Caco-2 (cell line): ENCODE data around the gene HARS1. TPM values are rescaled to one million over a fixed set of nuclear protein-coding genes. Genes with fewer than 3 reads are reported as not detected.

ENCODE experiments used
- BruUV-seq: library from RNA; stranded (reverse); fragments of 400-500 nt; replicated peaks from 2 replicates; lab custom pipeline; 2021; lab: Mats Ljungman, UMichigan
- CTCF ChIA-PET: fragments of 300-600 bp; sonication (Branson Sonifier 250); formaldehyde crosslinking; loops from one replicate; lab custom pipeline; 2022; ENCODE audit warnings: antibody characterized with exemption; lab: Charles Lee
- POLR2A ChIA-PET: fragments of 300-600 bp; sonication (Branson Sonifier 250); formaldehyde crosslinking; loops from one replicate; lab custom pipeline; 2022; ENCODE audit warnings: antibody characterized with exemption; lab: Charles Lee
- DNase-seq, 2 experiments: peaks; one replicate each; pipeline versions ENCODE4 v3.0.0 to v3.0.0-alpha.2; 2020 to 2022
- H3K27me3 ChIP-seq: replicated peaks from 2 replicates; pipeline ENCODE4 v1.6.0; 2011; ENCODE audit warnings: low read length; ENCODE audit not compliant: control insufficient read depth, insufficient read depth
- H3K36me3 ChIP-seq: 2 replicates; pipeline ENCODE4 v1.5.1; 2011; ENCODE audit warnings: low read length; ENCODE audit not compliant: control insufficient read depth, insufficient read depth
- H3K4me1 ChIP-seq: fragments of 250-450 bp; sonication (Bioruptor Pico); 2 replicates; pipeline ENCODE4 v1.5.1; 2020; ENCODE audit warnings: mild to moderate bottlenecking
- H3K4me3 ChIP-seq: 2 replicates; pipeline ENCODE4 v1.5.1; 2011; ENCODE audit warnings: low read depth, mild to moderate bottlenecking, control low read depth, low read length
- H3K9me3 ChIP-seq: fragments of 250-450 bp; sonication (Bioruptor Pico); 2 replicates; pipeline ENCODE4 v1.5.1; 2020; ENCODE audit warnings: mild to moderate bottlenecking, moderate library complexity
- H3K27ac Mint-ChIP-seq: one replicate; pipeline ENCODE4 v1.8.0; 2022; ENCODE audit warnings: mixed read lengths; ENCODE audit not compliant: unreplicated experiment
- H3K27me3 Mint-ChIP-seq: one replicate; pipeline ENCODE4 v1.8.0; 2022; ENCODE audit warnings: mixed read lengths; ENCODE audit not compliant: insufficient read depth, unreplicated experiment
- H3K36me3 Mint-ChIP-seq: one replicate; pipeline ENCODE4 v1.8.0; 2022; ENCODE audit warnings: mild to moderate bottlenecking, mixed read lengths; ENCODE audit not compliant: insufficient read depth, unreplicated experiment
- H3K4me1 Mint-ChIP-seq: one replicate; pipeline ENCODE4 v1.8.0; 2022; ENCODE audit warnings: low read depth, mixed read lengths; ENCODE audit not compliant: unreplicated experiment
- H3K4me3 Mint-ChIP-seq: one replicate; pipeline ENCODE4 v1.8.0; 2022; ENCODE audit warnings: mild to moderate bottlenecking, moderate library complexity, mixed read lengths; ENCODE audit not compliant: unreplicated experiment
- H3K9me3 Mint-ChIP-seq: one replicate; pipeline ENCODE4 v1.8.0; 2022; ENCODE audit warnings: mixed read lengths; ENCODE audit not compliant: unreplicated experiment
- CTCF ChIP-seq, 2 experiments: fragments of 200-600 bp in 1 of 2; IDR thresholded peaks; 1 replicate in 1 of 2; 2 replicates in 1 of 2; pipeline versions ENCODE4 v1.5.1 to v1.8.0; 2011 to 2022; ENCODE audit warnings: antibody characterized with exemption in 1 of 2, control low read depth in 1 of 2, inconsistent platforms in 1 of 2, low read depth in 1 of 2, low read length in 1 of 2, mild to moderate bottlenecking in 1 of 2, moderate library complexity in 1 of 2; ENCODE audit not compliant: insufficient read depth in 1 of 2, severe bottlenecking in 1 of 2, unreplicated experiment in 1 of 2
- intact Hi-C: fragments of 100-400 bp; cut with micrococcal nuclease; formaldehyde crosslinking; loops from one replicate; pipeline ENCODE4 v1.10.0; 2022; ENCODE audit not compliant: unreplicated experiment
- total RNA-seq: library from RNA; stranded (reverse); gene quantifications from 2 replicates; pipeline ENCODE4 v1.2.3, GENCODE V29; 2022

Gene HARS1
- total RNA-seq, 1 experiment from 2014 or later = 83.5 TPM

- peaks cover 4% of the 10 kb centered on the region for H3K4me1 Mint-ChIP-seq
- no peaks in the 10 kb centered on the region for H3K27me3 Mint-ChIP-seq
- ChIA-PET CTCF (interaction anchor here (0.6 to 1.6 kb wide), 2 partner anchors 84 to 1521 kb away, joined by 4 to 5 read pairs; partner anchors contain the start of gene EIF4EBP3), POLR2A (interaction anchor here (1.1 kb wide), 1 partner anchor 16 kb away, joined by 4 read pairs; the partner anchor contains the start of genes IK and NDUFA2)
- peaks cover 16% of the 10 kb centered on the region for H3K36me3 Mint-ChIP-seq
- H3K9me3 ChIP-seq = peaks cover 19% of the 10 kb centered on the region
- H3K4me3 ChIP-seq = peak overlapping the region; percentile 49
- H3K9me3 Mint-ChIP-seq = no peaks in the 10 kb centered on the region
- intact Hi-C loops = loop anchor here (1.0 kb wide), 1 partner anchor 68 kb away; the partner anchor contains the start of genes APBB3 and SLC35A4
- H3K4me1 ChIP-seq = peaks cover 6% of the 10 kb centered on the region
- H3K27me3 ChIP-seq = no peaks in the 10 kb centered on the region
- H3K27ac Mint-ChIP-seq = peak overlapping the region; percentile 79
- no TSS peak for BruUV-seq
- no peaks in the 10 kb centered on the region for H3K36me3 ChIP-seq
- peak in 1 of 2 experiments; percentile 55 for DNase-seq
- peak overlapping the region; percentile 88 for H3K4me3 Mint-ChIP-seq
- no peak for TF ChIP-seq CTCF (IDR thresholded peaks at IDR 0.05; ENCODE audit: insufficient read depth in 1 of 2, low read depth in 1 of 2, low read length in 1 of 2, severe bottlenecking in 1 of 2, unreplicated experiment in 1 of 2)
These were observed 59.3 kb downstream of the HARS1 start for GRCh38 chr5:140631831-140632365.

- no peak for DNase-seq
- Mint-ChIP-seq H3K36me3 (peaks cover 16% of the 10 kb centered on the region), H3K4me3 (peak overlapping the region; percentile 45), H3K9me3 (peaks cover 3% of the 10 kb centered on the region), H3K27ac (no peak overlapping the region), H3K27me3 (no peaks in the 10 kb centered on the region), H3K4me1 (no peaks in the 10 kb centered on the region)
- peaks cover 4% of the 10 kb centered on the region for H3K4me1 ChIP-seq
- H3K4me3 ChIP-seq = no peak overlapping the region
- H3K9me3 ChIP-seq = peaks cover 24% of the 10 kb centered on the region
- ChIA-PET POLR2A (no interaction called here), CTCF (no interaction called here)
- H3K27me3 ChIP-seq = no peaks in the 10 kb centered on the region
- BruUV-seq = no TSS peak
- intact Hi-C loops = no loop called here
- no peaks in the 10 kb centered on the region for H3K36me3 ChIP-seq
- no peak for TF ChIP-seq CTCF (IDR thresholded peaks at IDR 0.05; ENCODE audit: insufficient read depth in 1 of 2, low read depth in 1 of 2, low read length in 1 of 2, severe bottlenecking in 1 of 2, unreplicated experiment in 1 of 2)
These were observed 60.1 kb downstream of the HARS1 start for GRCh38 chr5:140631036-140631417.

- ChIA-PET CTCF (no interaction called here), POLR2A (no interaction called here)
- H3K4me3 Mint-ChIP-seq = peak overlapping the region; percentile 45
- Histone ChIP-seq H3K9me3 (peaks cover 24% of the 10 kb centered on the region), H3K4me3 (no peak overlapping the region), H3K36me3 (no peaks in the 10 kb centered on the region), H3K27me3 (no peaks in the 10 kb centered on the region), H3K4me1 (peaks cover 4% of the 10 kb centered on the region)
- intact Hi-C loops = no loop called here
- H3K4me1 Mint-ChIP-seq = no peaks in the 10 kb centered on the region
- no peak overlapping the region for H3K27ac Mint-ChIP-seq
- H3K27me3 Mint-ChIP-seq = no peaks in the 10 kb centered on the region
- peaks cover 18% of the 10 kb centered on the region for H3K36me3 Mint-ChIP-seq
- DNase-seq = no peak
- peaks cover 8% of the 10 kb centered on the region for H3K9me3 Mint-ChIP-seq
- no TSS peak for BruUV-seq
- no peak for TF ChIP-seq CTCF (IDR thresholded peaks at IDR 0.05; ENCODE audit: insufficient read depth in 1 of 2, low read depth in 1 of 2, low read length in 1 of 2, severe bottlenecking in 1 of 2, unreplicated experiment in 1 of 2)
These were observed 60.7 kb downstream of the HARS1 start for GRCh38 chr5:140630292-140631035.
